Measurements from ENCODE around the gene CEP41.
"Not testable (repeated sequence)": the region's sequence is repeated elsewhere in the genome, so short reads cannot be mapped to it uniquely, and the experiment has no call there.

Gene CEP41

GRCh38 chr7:130458257-130458656 is 17.4 kb upstream of the CEP41 start:
- no peak for DNase-seq

GRCh38 chr7:130454959-130455358 is 14.1 kb upstream of the CEP41 start:
- no peak for DNase-seq

- DNase-seq = no peak
Observed at GRCh38 chr7:130452951-130453350, 12.1 kb upstream of the CEP41 start.

GRCh38 chr7:130451344-130451743 is 10.5 kb upstream of the CEP41 start:
- not testable (repeated sequence) for DNase-seq

GRCh38 chr7:130446259-130446658 is 5.4 kb upstream of the CEP41 start:
- no peak for DNase-seq

GRCh38 chr7:130444751-130445407 is 4.1 kb upstream of the CEP41 start:
- DNase-seq = no peak

- DNase-seq = no peak
Observed at GRCh38 chr7:130444234-130444633, 3.4 kb upstream of the CEP41 start.

GRCh38 chr7:130442601-130443000 is 1.8 kb upstream of the CEP41 start:
- no peak for DNase-seq

- no peak for DNase-seq
Observed at GRCh38 chr7:130441408-130441869, 623 bp upstream of the CEP41 start.

- DNase-seq = no peak
Observed at GRCh38 chr7:130436253-130436652, 4.6 kb downstream of the CEP41 start.

- DNase-seq = no peak
Observed at GRCh38 chr7:130435311-130435854, 5.4 kb downstream of the CEP41 start.

GRCh38 chr7:130433301-130433700 is 7.5 kb downstream of the CEP41 start:
- DNase-seq = no peak

- no peak for DNase-seq
Observed at GRCh38 chr7:130432886-130433285, 7.9 kb downstream of the CEP41 start.

- no peak for DNase-seq
Observed at GRCh38 chr7:130430841-130431666, 9.8 kb downstream of the CEP41 start.

- no peak for DNase-seq
Observed at GRCh38 chr7:130430115-130430514, 10.7 kb downstream of the CEP41 start.

- DNase-seq = no peak
Observed at GRCh38 chr7:130429019-130429418, 11.8 kb downstream of the CEP41 start.

- DNase-seq = no peak
Observed at GRCh38 chr7:130426564-130426963, 14.3 kb downstream of the CEP41 start.

- no peak for DNase-seq
Observed at GRCh38 chr7:130425796-130426195, 15.0 kb downstream of the CEP41 start.

- DNase-seq = no peak
Observed at GRCh38 chr7:130423501-130424037, 17.2 kb downstream of the CEP41 start.

- DNase-seq = no peak
Observed at GRCh38 chr7:130421684-130422083, 19.1 kb downstream of the CEP41 start.

- no peak for DNase-seq
Observed at GRCh38 chr7:130420943-130421578, 19.8 kb downstream of the CEP41 start.

- no peak for DNase-seq
Observed at GRCh38 chr7:130419658-130420057, 21.2 kb downstream of the CEP41 start.

GRCh38 chr7:130418306-130418705 is 22.5 kb downstream of the CEP41 start:
- no peak for DNase-seq
